B cell (primary cell): ENCODE results near the gene RPS15. TPM values are rescaled to one million over a fixed set of nuclear protein-coding genes. Genes with fewer than 3 reads are reported as not detected.

Source experiments
- ATAC-seq: fragments of 200-7000 bp; cut with Tn5 transposase; one replicate; pipeline ENCODE4 v1.10.0; 2021; ENCODE audit warnings: low read depth, mild to moderate bottlenecking, moderate number of reproducible peaks, moderate library complexity
- CTCF ChIA-PET: fragments of 350-600 bp; sonication (Branson Sonifier 250); formaldehyde crosslinking; loops from one replicate; lab custom pipeline; 2021; ENCODE audit warnings: antibody characterized with exemption, inconsistent platforms; lab: Charles Lee
- POLR2A ChIA-PET: fragments of 350-600 bp; sonication (Branson Sonifier 250); formaldehyde crosslinking; loops from one replicate; lab custom pipeline; 2021; ENCODE audit warnings: antibody characterized with exemption; lab: Charles Lee
- DNase-seq: peaks from one replicate; pipeline ENCODE4 v3.0.0; 2013
- H2AFZ ChIP-seq: 2 replicates; pipeline ENCODE4 v1.6.1; 2012; ENCODE audit warnings: mild to moderate bottlenecking, low read depth, low read length; ENCODE audit not compliant: insufficient read depth, poor library complexity, severe bottlenecking
- H3K27ac ChIP-seq, 2 donors: 1 replicate in 1 of 2; 2 replicates in 1 of 2; pipeline ENCODE4 v1.5.1; 2012 to 2013; ENCODE audit warnings: low read length in 2 of 2, mild to moderate bottlenecking in 2 of 2, moderate library complexity in 1 of 2
- H3K27me3 ChIP-seq, 4 experiments: fragments of 200-600 bp in 1 of 4; sonication (generic) in 1 of 4; replicated peaks in 1 of 4; 1 replicate in 2 of 4; 2 replicates in 2 of 4; pipeline versions ENCODE4 v1.6.1 to v1.7.0; 2013 to 2016; ENCODE audit warnings: low read length in 3 of 4, mild to moderate bottlenecking in 2 of 4, mixed read lengths in 1 of 4, moderate library complexity in 1 of 4; ENCODE audit not compliant: insufficient read depth in 4 of 4, control insufficient read depth in 3 of 4; ENCODE audit errors: control extremely low read depth in 1 of 4
- H3K36me3 ChIP-seq, 2 experiments: replicated peaks in 1 of 2; 1 replicate in 1 of 2; 2 replicates in 1 of 2; pipeline versions ENCODE4 v1.6.1 to v1.7.1; 2013; ENCODE audit warnings: low read length in 1 of 2; ENCODE audit not compliant: insufficient read depth in 2 of 2, control insufficient read depth in 1 of 2; ENCODE audit errors: control extremely low read depth in 1 of 2, extremely low read depth in 1 of 2
- H3K4me1 ChIP-seq, 2 donors: fragments of 200-600 bp in 1 of 2; sonication (generic) in 1 of 2; 1 replicate in 1 of 2; 2 replicates in 1 of 2; pipeline versions ENCODE4 v1.5.1 to v1.6.1; 2013 to 2017; ENCODE audit warnings: low read length in 2 of 2; ENCODE audit not compliant: control insufficient read depth in 2 of 2, insufficient read depth in 2 of 2
- H3K4me2 ChIP-seq: replicated peaks from 2 replicates; pipeline ENCODE3; 2012; ENCODE audit warnings: mild to moderate bottlenecking, low read depth, low read length; ENCODE audit not compliant: poor library complexity, severe bottlenecking
- H3K4me3 ChIP-seq, 5 experiments: fragments of 200-600 bp in 1 of 5; sonication (generic) in 1 of 5; 1 replicate in 3 of 5; 2 replicates in 2 of 5; pipeline versions ENCODE4 v1.5.1 to v1.7.0; 2011 to 2016; ENCODE audit warnings: low read length in 4 of 5, mild to moderate bottlenecking in 4 of 5, low read depth in 2 of 5, control low read depth in 1 of 5, moderate library complexity in 1 of 5; ENCODE audit not compliant: insufficient read depth in 1 of 5; ENCODE audit errors: control extremely low read depth in 1 of 5, extremely low read depth in 1 of 5
- H3K79me2 ChIP-seq: fragments of 200-600 bp; sonication (generic); one replicate; pipeline ENCODE4 v1.6.0; 2016; ENCODE audit warnings: low read length; ENCODE audit not compliant: control insufficient read depth, insufficient read depth
- H3K9ac ChIP-seq: fragments of 200-600 bp; sonication (generic); 2 replicates; pipeline ENCODE4 v1.6.1; 2017; ENCODE audit warnings: mild to moderate bottlenecking, low read length, moderate library complexity
- H3K9me3 ChIP-seq, 3 donors: one replicate each; pipeline versions ENCODE4 v1.6.1 to v1.7.1; 2013; ENCODE audit warnings: low read length in 2 of 3; ENCODE audit not compliant: control insufficient read depth in 2 of 3, insufficient read depth in 1 of 3; ENCODE audit errors: control extremely low read depth in 1 of 3
- H4K20me1 ChIP-seq: 2 replicates; pipeline ENCODE4 v1.6.0; 2012; ENCODE audit warnings: mild to moderate bottlenecking, low read length; ENCODE audit not compliant: insufficient read depth, control insufficient read depth, poor library complexity, severe bottlenecking
- H3K27ac Mint-ChIP-seq: one replicate; pipeline ENCODE4 v1.8.0; 2021; ENCODE audit warnings: mixed read lengths
- H3K27me3 Mint-ChIP-seq: one replicate; pipeline ENCODE4 v1.8.0; 2021; ENCODE audit warnings: mixed read lengths
- H3K4me1 Mint-ChIP-seq: one replicate; pipeline ENCODE4 v1.8.0; 2021; ENCODE audit warnings: mixed read lengths
- H3K4me3 Mint-ChIP-seq: one replicate; pipeline ENCODE4 v1.8.0; 2021; ENCODE audit warnings: mixed read lengths
- H3K9me3 Mint-ChIP-seq: one replicate; pipeline ENCODE4 v1.8.0; 2022; ENCODE audit warnings: mixed read lengths; ENCODE audit not compliant: insufficient read depth
- CTCF ChIP-seq: fragments of 200-600 bp; IDR thresholded peaks from one replicate; pipeline ENCODE4 v1.8.0; 2022; ENCODE audit warnings: antibody characterized with exemption, mild to moderate bottlenecking
- EZH2 ChIP-seq: IDR thresholded peaks from 2 replicates; pipeline ENCODE4 v1.6.1; 2012; ENCODE audit warnings: borderline replicate concordance, low read depth, mild to moderate bottlenecking, moderate library complexity, low read length; ENCODE audit not compliant: insufficient read depth, poor library complexity, severe bottlenecking
- WGBS: methylation state at CpG from one replicate; pipeline ENCODE4 v1.1.5; 2013; ENCODE audit warnings: missing lambda C conversion rate; ENCODE audit not compliant: insufficient coverage; 5-methylcytosine and 5-hydroxymethylcytosine counted together
- intact Hi-C: fragments of 100-400 bp; cut with micrococcal nuclease; formaldehyde crosslinking; loops from one replicate; pipeline ENCODE4 v1.10.0; 2022
- polyA plus RNA-seq: library from polyadenylated mRNA; depleted of rRNA; stranded (reverse); fragments of >200 nt; gene quantifications from 2 replicates; pipeline ENCODE4 v1.2.3, GENCODE V29; 2012
- total RNA-seq, 2 donors: library from RNA; stranded (reverse); fragments of 120-200 nt in 1 of 2; gene quantifications; 1 replicate in 1 of 2; 2 replicates in 1 of 2; pipeline versions ENCODE4 v1.2.3 to v1.2.4, GENCODE V29; 2013 to 2022

The RPS15 gene
- total and polyA plus RNA-seq, 2 donors (not counting 1 experiment from before 2014, with no cell fraction given) = 1,520 to 6,007 TPM

GRCh38 chr19:1402411-1403070 lies 35.7 kb upstream of the RPS15 start:
- Histone ChIP-seq H3K4me1 (peaks cover 22 to 31% of the 10 kb centered on the region in 2 donors), H2AFZ (no peak overlapping the region), H3K36me3 (no peaks in the 10 kb centered on the region), H3K27ac (no peak overlapping the region), H3K79me2 (no peaks in the 10 kb centered on the region), H3K9me3 (peaks cover 0 to 4% (median 0%) of the 10 kb centered on the region in 3 donors), H3K27me3 (peaks cover 0 to 23% (median 5%) of the 10 kb centered on the region in 4 experiments), H3K9ac (no peak overlapping the region), H3K4me2 (peak overlapping the region; percentile 99), H3K4me3 (no peak overlapping the region), H4K20me1 (no peaks in the 10 kb centered on the region)
- DNase-seq (peak; percentile 41), ATAC-seq (no peak)
- Mint-ChIP-seq H3K27ac (no peak overlapping the region), H3K4me3 (peak overlapping the region; percentile 57), H3K27me3 (peaks cover 4% of the 10 kb centered on the region), H3K4me1 (peaks cover 19% of the 10 kb centered on the region), H3K9me3 (no peaks in the 10 kb centered on the region)
- ChIA-PET CTCF (interaction anchor here (0.6 to 1.6 kb wide), 7 partner anchors 10 to 167 kb away, joined by 3 to 5 read pairs (median 4); no protein-coding TSS in a partner anchor), POLR2A (no interaction called here)
- WGBS = 16% methylated on average over 24 of the region's 25 CpGs
- intact Hi-C loops = no loop called here
- no peak for TF ChIP-seq EZH2
- TF ChIP-seq CTCF = no peak
